Activated T-cell treated with anti-CD3 and anti-CD28 coated beads, Interleukin-2, amount 50 U/mL, for 72 hours (primary cell): ENCODE results near the gene SUSD6. TPM values are rescaled to one million over a fixed set of nuclear protein-coding genes. Genes with fewer than 3 reads are reported as not detected.
A peak's percentile ranks its signal among the peaks of the same experiment; 100 is the strongest.

Experiments used
- ATAC-seq, 2 donors: fragments of 150-1000 bp; cut with Tn5 transposase; replicated peaks in 1 of 2; 2 replicates each; pipeline ENCODE4 v1.10.0; 2021; ENCODE audit warnings: moderate library complexity in 2 of 2, mild to moderate bottlenecking in 1 of 2
- DNase-seq, 2 donors: peaks; one replicate each; pipeline ENCODE4 v3.0.0; 2021 to 2022; ENCODE audit warnings: mixed read lengths in 1 of 2
- H3K27ac Mint-ChIP-seq: one replicate; pipeline ENCODE4 v1.8.0; 2022; ENCODE audit warnings: mild to moderate bottlenecking, moderate library complexity, mixed read lengths
- H3K27me3 Mint-ChIP-seq: one replicate; pipeline ENCODE4 v1.8.0; 2022; ENCODE audit warnings: low read depth, mixed read lengths
- H3K36me3 Mint-ChIP-seq, 2 donors: one replicate each; pipeline ENCODE4 v1.8.0; 2022; ENCODE audit warnings: mixed read lengths in 2 of 2, mild to moderate bottlenecking in 1 of 2; ENCODE audit not compliant: insufficient read depth in 2 of 2
- H3K4me1 Mint-ChIP-seq: one replicate; pipeline ENCODE4 v1.8.0; 2022; ENCODE audit warnings: low read depth, mixed read lengths
- H3K4me3 Mint-ChIP-seq, 2 donors: one replicate each; pipeline ENCODE4 v1.8.0; 2022; ENCODE audit warnings: mild to moderate bottlenecking in 2 of 2, mixed read lengths in 2 of 2, moderate library complexity in 2 of 2
- H3K9me3 Mint-ChIP-seq, 2 donors: one replicate each; pipeline ENCODE4 v1.8.0; 2022; ENCODE audit warnings: mixed read lengths in 2 of 2
- total RNA-seq, 2 donors: library from RNA; stranded (reverse); gene quantifications; one replicate each; pipeline ENCODE4 v1.2.3, GENCODE V29; 2022

Gene SUSD6
- total RNA-seq, 2 donors from 2014 or later = 60.3 to 73.8 TPM

GRCh38 chr14:69664865-69665526, 53.6 kb downstream of the SUSD6 start:
- H3K9me3 Mint-ChIP-seq = no peaks in the 10 kb centered on the region
- ATAC-seq = no peak
- no peak overlapping the region for H3K4me3 Mint-ChIP-seq
- no peak for DNase-seq
- no peaks in the 10 kb centered on the region for H3K27me3 Mint-ChIP-seq
- H3K36me3 Mint-ChIP-seq = peaks cover 8 to 29% of the 10 kb centered on the region in 2 donors
- peaks cover 97% of the 10 kb centered on the region for H3K4me1 Mint-ChIP-seq
- H3K27ac Mint-ChIP-seq = no peak overlapping the region

- H3K27me3 Mint-ChIP-seq = no peaks in the 10 kb centered on the region
- ATAC-seq = no peak
- no peaks in the 10 kb centered on the region for H3K9me3 Mint-ChIP-seq
- H3K4me3 Mint-ChIP-seq = peak overlapping the region in 1 of 2 donors; percentile 20
- H3K4me1 Mint-ChIP-seq = peaks cover 97% of the 10 kb centered on the region
- H3K36me3 Mint-ChIP-seq = peaks cover 8 to 23% of the 10 kb centered on the region in 2 donors
- H3K27ac Mint-ChIP-seq = peak overlapping the region; percentile 18
- no peak for DNase-seq
These were observed 54.2 kb downstream of the SUSD6 start for GRCh38 chr14:69665631-69666030.

GRCh38 chr14:69666112-69666511, 54.7 kb downstream of the SUSD6 start:
- H3K4me3 Mint-ChIP-seq = peak overlapping the region in 1 of 2 donors; percentile 20
- DNase-seq (no peak), ATAC-seq (no peak)
- peaks cover 8 to 27% of the 10 kb centered on the region in 2 donors for H3K36me3 Mint-ChIP-seq
- H3K4me1 Mint-ChIP-seq = peaks cover 97% of the 10 kb centered on the region
- no peaks in the 10 kb centered on the region for H3K27me3 Mint-ChIP-seq
- H3K9me3 Mint-ChIP-seq = no peaks in the 10 kb centered on the region
- peak overlapping the region; percentile 90 for H3K27ac Mint-ChIP-seq

GRCh38 chr14:69666690-69667211, 55.4 kb downstream of the SUSD6 start:
- H3K27me3 Mint-ChIP-seq = no peaks in the 10 kb centered on the region

GRCh38 chr14:69667938-69668335, 56.5 kb downstream of the SUSD6 start:
- DNase-seq = no peak
- Mint-ChIP-seq H3K27ac (peak overlapping the region; percentile 68), H3K36me3 (peaks cover 6 to 23% of the 10 kb centered on the region in 2 donors), H3K4me1 (peaks cover 97% of the 10 kb centered on the region), H3K4me3 (peak overlapping the region; percentile 49 to 71), H3K9me3 (no peaks in the 10 kb centered on the region), H3K27me3 (no peaks in the 10 kb centered on the region)
- peak; percentile 23 to 32 for ATAC-seq

More at GRCh38 chr14:69666690-69667211, 55.4 kb downstream of the SUSD6 start:
- Mint-ChIP-seq H3K27ac (peak overlapping the region; percentile 90), H3K36me3 (peaks cover 8 to 25% of the 10 kb centered on the region in 2 donors), H3K4me1 (peaks cover 97% of the 10 kb centered on the region), H3K4me3 (peak overlapping the region; percentile 49 to 54), H3K9me3 (no peaks in the 10 kb centered on the region)
- DNase-seq = no peak
- ATAC-seq = peak; percentile 7 to 25

GRCh38 chr14:69669375-69669774, 58.0 kb downstream of the SUSD6 start:
- peak overlapping the region; percentile 2 for H3K27ac Mint-ChIP-seq
- peaks cover 6 to 19% of the 10 kb centered on the region in 2 donors for H3K36me3 Mint-ChIP-seq
- no peaks in the 10 kb centered on the region for H3K27me3 Mint-ChIP-seq
- peaks cover 98% of the 10 kb centered on the region for H3K4me1 Mint-ChIP-seq
- DNase-seq (no peak), ATAC-seq (no peak)
- H3K9me3 Mint-ChIP-seq = no peaks in the 10 kb centered on the region
- no peak overlapping the region for H3K4me3 Mint-ChIP-seq

- Mint-ChIP-seq H3K27ac (peak overlapping the region; percentile 2), H3K4me3 (peak overlapping the region in 1 of 2 donors; percentile 7), H3K27me3 (no peaks in the 10 kb centered on the region), H3K4me1 (peaks cover 99% of the 10 kb centered on the region), H3K9me3 (no peaks in the 10 kb centered on the region), H3K36me3 (peaks cover 6 to 20% of the 10 kb centered on the region in 2 donors)
- DNase-seq = no peak
- ATAC-seq = no peak
These were observed 58.7 kb downstream of the SUSD6 start for GRCh38 chr14:69670093-69670492.

- H3K27ac Mint-ChIP-seq = peak overlapping the region; percentile 84
- no peaks in the 10 kb centered on the region for H3K9me3 Mint-ChIP-seq
- no peak for ATAC-seq
These were observed 60.1 kb downstream of the SUSD6 start for GRCh38 chr14:69671365-69672030.

GRCh38 chr14:69672356-69672755, 61.0 kb downstream of the SUSD6 start:
- peak overlapping the region; percentile 74 for H3K27ac Mint-ChIP-seq
- H3K9me3 Mint-ChIP-seq = no peaks in the 10 kb centered on the region
- peak overlapping the region; percentile 11 to 18 for H3K4me3 Mint-ChIP-seq
- DNase-seq (no peak), ATAC-seq (no peak)
- peaks cover 99% of the 10 kb centered on the region for H3K4me1 Mint-ChIP-seq
- H3K27me3 Mint-ChIP-seq = no peaks in the 10 kb centered on the region
- H3K36me3 Mint-ChIP-seq = peaks cover 7 to 20% of the 10 kb centered on the region in 2 donors

More at GRCh38 chr14:69671365-69672030, 60.1 kb downstream of the SUSD6 start:
- Mint-ChIP-seq H3K4me1 (peaks cover 99% of the 10 kb centered on the region), H3K4me3 (no peak overlapping the region), H3K27me3 (no peaks in the 10 kb centered on the region), H3K36me3 (peaks cover 6 to 17% of the 10 kb centered on the region in 2 donors)
- no peak for DNase-seq

GRCh38 chr14:69673104-69673503, 61.7 kb downstream of the SUSD6 start:
- DNase-seq (no peak), ATAC-seq (no peak)
- H3K27me3 Mint-ChIP-seq = no peaks in the 10 kb centered on the region
- H3K4me1 Mint-ChIP-seq = peaks cover 92% of the 10 kb centered on the region
- H3K36me3 Mint-ChIP-seq = peaks cover 3 to 15% of the 10 kb centered on the region in 2 donors
- H3K4me3 Mint-ChIP-seq = peak overlapping the region; percentile 77 to 79
- no peaks in the 10 kb centered on the region for H3K9me3 Mint-ChIP-seq
- H3K27ac Mint-ChIP-seq = peak overlapping the region; percentile 88

GRCh38 chr14:69673578-69674305, 62.3 kb downstream of the SUSD6 start:
- no peaks in the 10 kb centered on the region for H3K27me3 Mint-ChIP-seq
- H3K36me3 Mint-ChIP-seq = peaks cover 3 to 14% of the 10 kb centered on the region in 2 donors
- peak overlapping the region; percentile 77 to 79 for H3K4me3 Mint-ChIP-seq
- no peaks in the 10 kb centered on the region for H3K9me3 Mint-ChIP-seq
- ATAC-seq (no peak), DNase-seq (no peak)
- peaks cover 85% of the 10 kb centered on the region for H3K4me1 Mint-ChIP-seq
- peak overlapping the region; percentile 97 for H3K27ac Mint-ChIP-seq

GRCh38 chr14:69674546-69675244, 63.3 kb downstream of the SUSD6 start:
- ATAC-seq = peak; percentile 26 to 28
- H3K4me3 Mint-ChIP-seq = peak overlapping the region; percentile 77 to 79
- no peak for DNase-seq

More at GRCh38 chr14:69674546-69675244, 63.3 kb downstream of the SUSD6 start:
- H3K9me3 Mint-ChIP-seq = no peaks in the 10 kb centered on the region
- peak overlapping the region; percentile 97 for H3K27ac Mint-ChIP-seq
- no peaks in the 10 kb centered on the region for H3K27me3 Mint-ChIP-seq
- peaks cover 76% of the 10 kb centered on the region for H3K4me1 Mint-ChIP-seq
- peaks cover 3 to 12% of the 10 kb centered on the region in 2 donors for H3K36me3 Mint-ChIP-seq
